Epithelial cell of proximal tubule (primary cell): ENCODE results near the gene KIZ. TPM values are rescaled to one million over a fixed set of nuclear protein-coding genes. Genes with fewer than 3 reads are reported as not detected.

ENCODE experiments used
- DNase-seq: peaks from one replicate; pipeline ENCODE4 v3.0.0-alpha.2; 2011; ENCODE audit warnings: low read depth
- H3K4me3 ChIP-seq: 2 replicates; pipeline ENCODE4 v1.5.1; 2011; ENCODE audit warnings: low read depth, mild to moderate bottlenecking, low read length
- CTCF ChIP-seq: conservative IDR thresholded peaks from 2 replicates; pipeline ENCODE4 v1.5.1; 2012; ENCODE audit warnings: low read depth, mild to moderate bottlenecking, low read length
- total RNA-seq: library from RNA; depleted of rRNA; stranded (reverse); fragments of >200 nt; gene quantifications from 2 replicates; pipeline ENCODE4 v1.2.3, GENCODE V29; 2015

The KIZ gene
- total RNA-seq, 1 donor from 2014 or later: 4.7 TPM

- no peak overlapping the region for H3K4me3 ChIP-seq
- no peak for DNase-seq
- TF ChIP-seq CTCF: no peak
Observed at GRCh38 chr20:21269772-21270171, 143.9 kb downstream of the KIZ start.

- DNase-seq: no peak
- no peak for TF ChIP-seq CTCF
- H3K4me3 ChIP-seq: no peak overlapping the region
Observed at GRCh38 chr20:21270806-21271205, 144.9 kb downstream of the KIZ start.

- no peak for DNase-seq
- no peak for TF ChIP-seq CTCF
- no peak overlapping the region for H3K4me3 ChIP-seq
Observed at GRCh38 chr20:21272279-21272678, 146.4 kb downstream of the KIZ start.

GRCh38 chr20:21272679-21273078 is 146.8 kb downstream of the KIZ start:
- H3K4me3 ChIP-seq: no peak overlapping the region
- DNase-seq: no peak
- TF ChIP-seq CTCF: no peak

- H3K4me3 ChIP-seq: no peak overlapping the region
- no peak for TF ChIP-seq CTCF
- no peak for DNase-seq
Observed at GRCh38 chr20:21273755-21274386, 148.0 kb downstream of the KIZ start.

GRCh38 chr20:21278829-21279228 is 152.9 kb downstream of the KIZ start:
- no peak for TF ChIP-seq CTCF
- DNase-seq: no peak
- no peak overlapping the region for H3K4me3 ChIP-seq
